Placental pericyte (primary cell): ENCODE data around the gene FGFR2. TPM values are rescaled to one million over a fixed set of nuclear protein-coding genes. Genes with fewer than 3 reads are reported as not detected.

Experiments used
- total RNA-seq: library from RNA; depleted of rRNA; stranded (reverse); fragments of >200 nt; gene quantifications from 2 replicates; pipeline ENCODE4 v1.2.3, GENCODE V29; 2012

Gene FGFR2
- 2.6 TPM in 1 of 2 replicates, not detected in the other for total RNA-seq

GRCh38 chr10:121598263-121599249, at the start of gene FGFR2:
Gene FGFR2 (minus strand): TSS chr10:121598444. CDS start chr10:121593817, 4,627 bp downstream.

